Hepatocyte (in vitro differentiated cells): ENCODE measurements around the gene HDAC1. TPM values are rescaled to one million over a fixed set of nuclear protein-coding genes. Genes with fewer than 3 reads are reported as not detected.

ENCODE experiments used
- DNase-seq: peaks from one replicate; pipeline ENCODE4 v3.0.0-alpha.2; 2016; ENCODE audit warnings: low spot score
- H2AFZ ChIP-seq: fragments of 200-600 bp; sonication (generic); 2 replicates; pipeline ENCODE4 v1.6.0; 2016; ENCODE audit warnings: antibody characterized with exemption, mild to moderate bottlenecking
- H3K27ac ChIP-seq: fragments of 200-600 bp; sonication (generic); 2 replicates; pipeline ENCODE4 v1.5.1; 2016; ENCODE audit warnings: mild to moderate bottlenecking
- H3K27me3 ChIP-seq: fragments of 200-600 bp; sonication (generic); 2 replicates; pipeline ENCODE4 v1.6.1; 2016
- H3K36me3 ChIP-seq: fragments of 200-600 bp; sonication (generic); replicated peaks from 2 replicates; pipeline ENCODE4 v1.5.1; 2016; ENCODE audit warnings: low read depth; ENCODE audit not compliant: insufficient read depth
- H3K4me1 ChIP-seq: fragments of 200-600 bp; sonication (generic); 2 replicates; pipeline ENCODE4 v1.5.1; 2016; ENCODE audit warnings: mild to moderate bottlenecking, moderate library complexity; ENCODE audit not compliant: insufficient read depth
- H3K4me2 ChIP-seq: fragments of 200-600 bp; sonication (generic); 2 replicates; pipeline ENCODE4 v1.6.0; 2016
- H3K4me3 ChIP-seq: fragments of 200-600 bp; sonication (generic); 2 replicates; pipeline ENCODE4 v1.5.1; 2016; ENCODE audit warnings: mild to moderate bottlenecking
- H3K79me2 ChIP-seq: fragments of 200-600 bp; sonication (generic); 2 replicates; pipeline ENCODE4 v1.6.0; 2017; ENCODE audit warnings: mild to moderate bottlenecking
- H3K9me2 ChIP-seq: fragments of 200-600 bp; sonication (generic); replicated peaks from 2 replicates; pipeline ENCODE4 v1.6.0; 2017; ENCODE audit warnings: mild to moderate bottlenecking; ENCODE audit not compliant: insufficient read depth
- H3K9me3 ChIP-seq: fragments of 200-600 bp; sonication (generic); 2 replicates; pipeline ENCODE4 v1.5.1; 2016; ENCODE audit warnings: low read depth, mild to moderate bottlenecking
- H4K20me1 ChIP-seq: fragments of 200-600 bp; sonication (generic); 2 replicates; pipeline ENCODE4 v1.6.0; 2016; ENCODE audit warnings: mild to moderate bottlenecking; ENCODE audit not compliant: insufficient read depth, poor library complexity, severe bottlenecking
- CTCF ChIP-seq: fragments of 200-600 bp; sonication (generic); IDR thresholded peaks from 2 replicates; pipeline ENCODE4 v1.5.1; 2016; ENCODE audit warnings: antibody characterized with exemption, mild to moderate bottlenecking; ENCODE audit not compliant: poor library complexity
- EZH2 ChIP-seq: fragments of 200-600 bp; sonication (generic); IDR thresholded peaks from 2 replicates; pipeline ENCODE4 v1.6.1; 2016; ENCODE audit warnings: antibody characterized with exemption, mild to moderate bottlenecking, borderline replicate concordance
- EZH2phosphoT487 ChIP-seq: fragments of 200-600 bp; sonication (generic); IDR thresholded peaks from one replicate; pipeline ENCODE4 v1.6.1; 2018; ENCODE audit warnings: antibody characterized with exemption, mild to moderate bottlenecking, low read depth, moderate library complexity; ENCODE audit not compliant: unreplicated experiment, severe bottlenecking
- WGBS: methylation state at CpG from one replicate; pipeline ENCODE4 v1.1.6; 2016; ENCODE audit warnings: low lambda C conversion rate; ENCODE audit errors: missing lambda C conversion rate; 5-methylcytosine and 5-hydroxymethylcytosine counted together
- polyA plus RNA-seq: library from polyadenylated mRNA; unstranded; fragments of >200 nt; fragmentation: Nextera tagmentation; extraction: Ambion mirVana; gene quantifications from 2 replicates; pipeline ENCODE4 v1.2.1, GENCODE V29; 2016
- total RNA-seq: library from RNA; depleted of rRNA; stranded (reverse); fragments of >200 nt; gene quantifications from 2 replicates; pipeline ENCODE4 v1.2.3, GENCODE V29; 2014

HDAC1 gene
- total and polyA plus RNA-seq, 2 experiments from 2014 or later: 94.6 to 117 TPM

DNA sequence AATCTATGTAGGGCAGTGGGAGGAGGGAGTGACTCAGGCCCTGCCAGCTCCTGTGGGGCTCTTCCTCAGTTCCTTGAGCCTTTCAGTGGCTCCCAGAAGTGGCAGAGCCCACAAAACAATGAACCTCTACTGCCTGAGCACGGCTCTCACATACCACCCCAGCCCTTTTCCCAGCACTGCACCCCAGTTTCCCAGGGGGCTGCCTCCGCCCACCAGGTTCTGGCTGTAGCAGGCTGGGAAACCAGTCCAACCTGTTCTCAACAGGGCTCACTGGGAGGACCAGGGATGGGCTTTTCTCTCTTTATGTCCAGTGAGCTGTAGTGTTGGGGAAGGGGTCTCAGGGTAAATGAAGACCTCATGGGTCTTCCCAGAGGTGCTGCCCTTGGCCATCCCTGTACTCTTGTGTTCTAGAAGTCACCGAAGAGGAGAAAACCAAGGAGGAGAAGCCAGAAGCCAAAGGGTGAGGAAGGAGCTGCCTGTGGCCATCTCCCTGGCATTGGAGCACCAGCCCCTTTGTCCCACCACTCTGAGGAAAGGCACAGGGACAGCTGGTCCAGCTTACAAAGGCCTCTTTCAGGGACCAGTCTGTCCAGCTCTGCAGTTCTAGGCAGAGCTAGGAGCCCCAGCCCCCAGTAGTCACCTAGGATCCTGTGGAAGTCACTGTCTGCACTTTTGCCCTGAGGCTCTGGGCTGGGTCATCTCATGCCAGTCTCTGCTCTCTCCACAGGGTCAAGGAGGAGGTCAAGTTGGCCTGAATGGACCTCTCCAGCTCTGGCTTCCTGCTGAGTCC, 40.6 kb downstream of the HDAC1 start:
- DNase-seq: no peak
- Histone ChIP-seq H4K20me1 (peaks cover 18% of the 10 kb centered on the region), H3K27ac (peak overlapping the region; percentile 70), H3K9me2 (no peaks in the 10 kb centered on the region), H3K4me2 (peak overlapping the region; percentile 94), H3K4me3 (no peak overlapping the region), H3K27me3 (no peaks in the 10 kb centered on the region), H3K9me3 (no peaks in the 10 kb centered on the region), H3K36me3 (no peaks in the 10 kb centered on the region), H2AFZ (no peak overlapping the region), H3K4me1 (peaks cover 8% of the 10 kb centered on the region), H3K79me2 (peaks cover 34% of the 10 kb centered on the region)
- WGBS: 90% methylated on average over 3 of the region's 3 CpGs
- TF ChIP-seq EZH2 (no peak), CTCF (no peak), EZH2phosphoT487 (no peak)

DNA sequence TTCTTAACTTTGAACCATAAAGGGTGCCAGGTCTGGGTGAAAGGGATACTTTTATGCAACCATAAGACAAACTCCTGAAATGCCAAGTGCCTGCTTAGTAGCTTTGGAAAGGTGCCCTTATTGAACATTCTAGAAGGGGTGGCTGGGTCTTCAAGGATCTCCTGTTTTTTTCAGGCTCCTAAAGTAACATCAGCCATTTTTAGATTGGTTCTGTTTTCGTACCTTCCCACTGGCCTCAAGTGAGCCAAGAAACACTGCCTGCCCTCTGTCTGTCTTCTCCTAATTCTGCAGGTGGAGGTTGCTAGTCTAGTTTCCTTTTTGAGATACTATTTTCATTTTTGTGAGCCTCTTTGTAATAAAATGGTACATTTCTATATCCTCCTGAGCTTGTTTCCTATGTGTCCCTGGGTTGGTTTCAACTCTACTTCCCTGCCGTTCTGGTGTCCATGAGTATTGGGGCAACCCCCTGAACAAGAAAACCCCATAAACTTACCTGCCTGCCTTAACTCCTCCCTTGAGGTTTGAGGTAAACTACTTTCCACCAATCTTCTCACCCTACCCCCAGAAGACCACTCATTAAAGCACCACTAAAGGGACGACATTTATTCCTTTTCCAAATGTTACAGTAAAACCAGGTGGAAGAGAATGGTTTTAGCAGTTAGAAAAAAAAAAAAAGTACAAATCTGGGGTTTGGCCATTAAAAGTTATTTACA, 41.5 kb downstream of the HDAC1 start:
- Histone ChIP-seq H3K27ac (peak overlapping the region; percentile 70), H2AFZ (no peak overlapping the region), H3K4me3 (no peak overlapping the region), H3K36me3 (no peaks in the 10 kb centered on the region), H3K4me2 (peak overlapping the region; percentile 94), H3K4me1 (peaks cover 8% of the 10 kb centered on the region), H3K27me3 (no peaks in the 10 kb centered on the region), H3K9me3 (no peaks in the 10 kb centered on the region), H4K20me1 (peaks cover 18% of the 10 kb centered on the region), H3K9me2 (no peaks in the 10 kb centered on the region), H3K79me2 (peaks cover 34% of the 10 kb centered on the region)
- WGBS: 84% methylated on average over 3 of the region's 3 CpGs
- no peak for DNase-seq
- TF ChIP-seq EZH2 (no peak), CTCF (no peak), EZH2phosphoT487 (no peak)

DNA sequence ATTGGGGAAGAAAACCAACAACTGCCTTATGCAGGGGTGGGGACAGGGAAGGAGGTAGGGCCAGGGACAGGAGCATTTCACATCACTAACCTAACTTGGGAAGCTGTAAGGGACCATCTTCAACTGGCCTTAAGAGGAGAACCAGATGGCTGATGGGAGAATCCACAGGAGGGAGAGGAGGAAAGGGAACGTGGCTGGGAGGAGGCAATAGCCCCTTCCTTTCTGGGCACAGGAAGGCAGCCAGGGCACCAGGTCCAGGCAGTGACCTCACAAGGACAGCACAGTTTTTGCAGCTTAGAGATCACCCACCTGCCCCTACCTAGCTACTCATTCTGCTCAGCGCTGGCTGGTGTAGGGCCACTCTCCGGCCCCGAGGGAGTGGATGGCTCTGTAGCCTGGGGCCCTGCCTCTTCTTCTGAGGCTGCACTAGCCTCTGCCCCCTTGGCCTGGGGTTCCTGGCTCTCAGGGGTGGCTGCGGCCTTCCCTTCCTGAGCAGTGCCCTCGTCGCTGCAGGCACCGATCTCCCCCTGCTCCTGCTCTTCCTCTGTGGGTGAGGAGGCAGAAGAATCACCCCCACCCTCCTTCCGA, 42.5 kb downstream of the HDAC1 start:
- no peak for DNase-seq
- 26% methylated on average over 9 of the region's 9 CpGs for WGBS
- H2AFZ ChIP-seq: no peak overlapping the region
- peaks cover 8% of the 10 kb centered on the region for H3K4me1 ChIP-seq
- peaks cover 34% of the 10 kb centered on the region for H3K79me2 ChIP-seq
- peak overlapping the region; percentile 88 for H3K27ac ChIP-seq
- no peaks in the 10 kb centered on the region for H3K9me3 ChIP-seq
- H3K4me2 ChIP-seq: peak overlapping the region; percentile 94
- no peaks in the 10 kb centered on the region for H3K36me3 ChIP-seq
- TF ChIP-seq CTCF: no peak
- no peak for TF ChIP-seq EZH2
- TF ChIP-seq EZH2phosphoT487: no peak
- H4K20me1 ChIP-seq: peaks cover 18% of the 10 kb centered on the region
- no peaks in the 10 kb centered on the region for H3K9me2 ChIP-seq
- H3K4me3 ChIP-seq: peak overlapping the region; percentile 98
- H3K27me3 ChIP-seq: no peaks in the 10 kb centered on the region
